Measurements from ENCODE around the gene TMEM88. TPM values are rescaled to one million over a fixed set of nuclear protein-coding genes. Genes with fewer than 3 reads are reported as not detected.
"Not testable (repeated sequence)": the region's sequence is repeated elsewhere in the genome, so short reads cannot be mapped to it uniquely, and the experiment has no call there.

Gene TMEM88
- total and polyA plus RNA-seq, 2 of the 8 experiments (the other 6 are each of a cell fraction or from before 2014, with no cell fraction given): 0.69 to 8.8 TPM

DNA sequence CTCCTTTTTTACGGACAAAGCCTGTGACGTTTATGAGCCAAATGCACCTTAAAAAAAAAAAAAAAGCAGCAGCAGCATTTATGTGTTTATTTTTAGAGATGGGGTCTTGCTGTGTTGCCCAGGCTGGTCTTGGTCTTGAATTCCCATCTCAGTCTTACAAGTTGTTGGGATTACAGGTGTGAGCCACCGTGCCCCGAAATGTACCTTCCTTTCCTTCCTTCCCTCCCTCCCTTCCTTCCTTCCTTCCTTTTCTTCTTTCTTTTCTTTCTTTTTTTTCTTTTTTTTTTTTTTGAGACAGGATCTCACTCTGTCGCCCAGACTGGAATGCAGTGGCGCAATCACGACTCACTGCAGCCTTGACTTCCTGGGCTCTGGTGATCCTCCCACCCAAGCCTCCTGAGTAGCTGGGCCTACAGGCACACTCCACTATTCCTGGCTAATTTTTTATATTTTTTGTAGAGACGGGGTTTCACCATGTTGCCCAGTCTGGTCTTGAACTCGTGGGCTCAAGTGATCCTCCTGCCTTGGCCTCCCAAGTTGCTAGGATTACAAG, 45.0 kb upstream of the TMEM88 start:
- DNase-seq (ENCODE audit: low read depth in 1 of 2, low spot score in 2 of 2); H2BK5ac ChIP-seq (ENCODE audit: low read depth, low read length); H3K9me3 ChIP-seq (ENCODE audit: insufficient read depth in 2 of 2, low read depth in 1 of 2, low read length in 1 of 2); H4K91ac ChIP-seq (replicated peaks; ENCODE audit: insufficient read length, low read length); H3K4me3 ChIP-seq (ENCODE audit: extremely low read depth in 1 of 4, insufficient read depth in 2 of 4, low read depth in 3 of 4, low read length in 4 of 4); H2BK15ac ChIP-seq (ENCODE audit: low read length); H3K36me3 ChIP-seq (ENCODE audit: control insufficient read depth in 2 of 4, insufficient read depth in 4 of 4, low read length in 3 of 4); H4K5ac ChIP-seq (ENCODE audit: insufficient read length, low read depth, low read length); H3K56ac ChIP-seq (replicated peaks; ENCODE audit: insufficient read length, low read depth, low read length); H3K14ac ChIP-seq (ENCODE audit: insufficient read length); H2AFZ ChIP-seq (ENCODE audit: low read length); H3K4ac ChIP-seq (replicated peaks; ENCODE audit: insufficient read length, low read depth, low read length); H3K4me1 ChIP-seq (replicated peaks in 1 of 4; ENCODE audit: control insufficient read depth in 3 of 4, insufficient read depth in 4 of 4, low read length in 3 of 4); FAIRE-seq; H3K23ac ChIP-seq (ENCODE audit: insufficient read length); H3K9ac ChIP-seq (replicated peaks in 1 of 4; ENCODE audit: extremely low read depth in 1 of 4, low read depth in 3 of 4, low read length in 3 of 4); H3K27ac ChIP-seq (ENCODE audit: low read depth, low read length); H2AK5ac ChIP-seq (ENCODE audit: low read depth, low read length); H3K4me2 ChIP-seq (ENCODE audit: insufficient read depth in 1 of 2, low read depth in 2 of 2, low read length in 2 of 2); H3K79me2 ChIP-seq (ENCODE audit: control insufficient read depth in 1 of 2, insufficient read depth in 2 of 2, low read length in 2 of 2); POLR2A ChIA-PET (ENCODE audit: partially characterized antibody); H3K18ac ChIP-seq (ENCODE audit: extremely low read depth, low read length); H4K20me1 ChIP-seq (replicated peaks in 1 of 2; ENCODE audit: control insufficient read depth in 1 of 2, insufficient read depth in 2 of 2, low read length in 2 of 2); H3K79me1 ChIP-seq (ENCODE audit: low read depth, low read length); H3K23me2 ChIP-seq (ENCODE audit: low read depth, low read length); H2BK20ac ChIP-seq (ENCODE audit: low read length); H2BK120ac ChIP-seq (replicated peaks; ENCODE audit: low read depth, low read length); H3K27me3 ChIP-seq (replicated peaks in 1 of 4; ENCODE audit: control insufficient read depth in 3 of 4, extremely low read depth in 1 of 4, insufficient read depth in 3 of 4, low read length in 3 of 4); H4K8ac ChIP-seq (ENCODE audit: extremely low read depth, insufficient read depth, low read length); H2BK12ac ChIP-seq (ENCODE audit: low read depth, low read length): not testable (repeated sequence)
- 83% methylated on average over 6 of the region's 9 CpGs; no CpG with 5 or more reads in 1 of the 2 experiments for WGBS, 2 experiments (ENCODE audit: extremely low coverage in 1 of 2, insufficient coverage in 1 of 2, insufficient read length in 1 of 2, insufficient replicate concordance in 2 of 2, low coverage in 1 of 2, low lambda C conversion rate in 2 of 2, missing lambda C conversion rate in 1 of 2)
- CTCF ChIA-PET (ENCODE audit: partially characterized antibody): interaction anchor here (1.2 to 1.3 kb wide), 2 partner anchors 9 to 10 kb away, joined by 6 read pairs; no protein-coding TSS in a partner anchor
